ENCODE measurements around the gene CAPZB.

GRCh38 chr1:19367584-19368041 lies 117.7 kb downstream of the CAPZB start:
- TF ChIP-seq TAF1 (IDR thresholded peaks at IDR 0.05; ENCODE audit: borderline replicate concordance, insufficient read depth, low read length) (no peak), POLR2AphosphoS5 (IDR thresholded peaks at IDR 0.05; ENCODE audit: low read depth, low read length) (no peak), REST (IDR thresholded peaks at IDR 0.05; ENCODE audit: insufficient read depth in 1 of 2, low read depth in 2 of 2, low read length in 2 of 2) (no peak)
